SK-N-SH (cell line): ENCODE results near the gene ZFP42. TPM values are rescaled to one million over a fixed set of nuclear protein-coding genes. Genes with fewer than 3 reads are reported as not detected.

Experiments used
- CTCF ChIA-PET: fragments of 300-600, 350-600 bp; formaldehyde crosslinking; extraction: SDS; loops from one replicate; lab custom pipeline; 2021; lab: Yijun Ruan, JAX
- POLR2A ChIA-PET: fragments of 350-600 bp; sonication (Branson Sonifier 250); formaldehyde crosslinking; extraction: SDS; loops from one replicate; lab custom pipeline; 2020; ENCODE audit warnings: antibody characterized with exemption, inconsistent platforms; lab: Yijun Ruan, JAX
- DNase-seq: peaks from one replicate; pipeline ENCODE4 v3.0.0; 2012
- H2AFZ ChIP-seq: fragments of 200-600 bp; sonication (generic); 2 replicates; pipeline ENCODE4 v1.8.1; 2016; ENCODE audit warnings: antibody characterized with exemption, mild to moderate bottlenecking, low read depth
- H3F3A ChIP-seq: fragments of 200-600 bp; sonication (generic); replicated peaks from 2 replicates; pipeline ENCODE3; 2016; ENCODE audit warnings: antibody characterized with exemption, mild to moderate bottlenecking; ENCODE audit not compliant: insufficient read depth
- H3K27ac ChIP-seq, 2 experiments: fragments of 200-500 bp in 1 of 2; fragments of 200-600 bp in 1 of 2; sonication (Bioruptor generic) in 1 of 2; sonication (generic), shearing (Covaris generic) in 1 of 2; 2 replicates each; pipeline versions ENCODE4 v1.5.1 to v1.6.1; 2014 to 2016; ENCODE audit warnings: low read depth in 2 of 2, inconsistent platforms in 1 of 2, low read length in 1 of 2, mild to moderate bottlenecking in 1 of 2, mixed read lengths in 1 of 2
- H3K27me3 ChIP-seq: fragments of 200-600 bp; sonication (generic), shearing (Covaris generic); 2 replicates; pipeline ENCODE4 v1.6.1; 2016; ENCODE audit warnings: mixed run types; ENCODE audit not compliant: insufficient read depth
- H3K36me3 ChIP-seq, 2 experiments: fragments of 200-500 bp in 1 of 2; fragments of 200-600 bp in 1 of 2; sonication (Bioruptor generic) in 1 of 2; sonication (generic) in 1 of 2; replicated peaks in 1 of 2; 2 replicates each; pipeline versions ENCODE3 to v1.5.1; 2014 to 2016; ENCODE audit warnings: low read length in 1 of 2, mild to moderate bottlenecking in 1 of 2; ENCODE audit not compliant: insufficient read depth in 2 of 2, control insufficient read depth in 1 of 2
- H3K4me1 ChIP-seq, 2 experiments: fragments of 200-500 bp in 1 of 2; fragments of 200-600 bp in 1 of 2; sonication (Bioruptor generic) in 1 of 2; sonication (generic), shearing (Covaris generic) in 1 of 2; 2 replicates each; pipeline versions ENCODE4 v1.5.1 to v1.6.1; 2014 to 2016; ENCODE audit warnings: low read depth in 1 of 2, low read length in 1 of 2, mixed run types in 1 of 2; ENCODE audit not compliant: insufficient read depth in 2 of 2, control insufficient read depth in 1 of 2
- H3K4me2 ChIP-seq: fragments of 200-600 bp; sonication (generic), shearing (Covaris generic); 2 replicates; pipeline ENCODE4 v1.6.1; 2017; ENCODE audit warnings: mixed run types
- H3K4me3 ChIP-seq, 2 experiments: fragments of 200-500 bp in 1 of 2; fragments of 200-600 bp in 1 of 2; sonication (Bioruptor generic) in 1 of 2; sonication (generic), shearing (Covaris generic) in 1 of 2; 2 replicates each; pipeline versions ENCODE4 v1.5.1 to v1.8.1; 2014 to 2016; ENCODE audit warnings: low read depth in 2 of 2, inconsistent platforms in 1 of 2, low read length in 1 of 2, mild to moderate bottlenecking in 1 of 2, mixed read lengths in 1 of 2, moderate library complexity in 1 of 2
- H3K79me2 ChIP-seq: fragments of 200-600 bp; sonication (generic); 2 replicates; pipeline ENCODE4 v1.8.1; 2017; ENCODE audit warnings: mild to moderate bottlenecking; ENCODE audit not compliant: insufficient read depth
- H3K9ac ChIP-seq: fragments of 200-600 bp; sonication (generic); 2 replicates; pipeline ENCODE4 v1.6.1; 2017; ENCODE audit warnings: mixed run types
- H3K9me2 ChIP-seq: fragments of 200-600 bp; sonication (generic); 2 replicates; pipeline ENCODE4 v1.6.1; 2017; ENCODE audit warnings: mixed run types
- H3K9me3 ChIP-seq: fragments of 200-600 bp; sonication (generic); 2 replicates; pipeline ENCODE4 v1.6.1; 2017; ENCODE audit warnings: mixed run types, mild to moderate bottlenecking, moderate library complexity
- H4K20me1 ChIP-seq: fragments of 200-600 bp; sonication (generic); 2 replicates; pipeline ENCODE4 v1.6.1; 2017; ENCODE audit warnings: mild to moderate bottlenecking, mixed run types; ENCODE audit not compliant: insufficient read depth
- EP300 ChIP-seq, 2 experiments: IDR thresholded peaks; 2 replicates each; pipeline versions ENCODE4 v1.4.0 to v1.6.1; 2012; ENCODE audit warnings: borderline replicate concordance in 1 of 2, low read depth in 1 of 2, low read length in 1 of 2
- FOXM1 ChIP-seq: IDR thresholded peaks from 2 replicates; pipeline ENCODE4 v1.4.0; 2012; ENCODE audit warnings: low read depth, mild to moderate bottlenecking
- GABPA ChIP-seq: IDR thresholded peaks from 2 replicates; pipeline ENCODE4 v1.4.0; 2012; ENCODE audit warnings: low read depth, mild to moderate bottlenecking
- IRF3 ChIP-seq: fragments of 150-350 bp; IDR thresholded peaks from 2 replicates; pipeline ENCODE4 v1.6.1; 2016; ENCODE audit warnings: mild to moderate bottlenecking, low read depth, low read length
- JUND ChIP-seq: IDR thresholded peaks from 2 replicates; pipeline ENCODE4 v1.4.0; 2012
- MXI1 ChIP-seq: IDR thresholded peaks from 2 replicates; pipeline ENCODE4 v1.6.1; 2012; ENCODE audit warnings: mild to moderate bottlenecking, low read depth, low read length, improper control_type of control experiment
- REST ChIP-seq: IDR thresholded peaks from 2 replicates; pipeline ENCODE4 v1.6.1; 2012; ENCODE audit warnings: mild to moderate bottlenecking, low read depth, low read length, moderate library complexity
- SIN3A ChIP-seq: IDR thresholded peaks from 2 replicates; pipeline ENCODE4 v1.6.1; 2012; ENCODE audit warnings: low read depth, mild to moderate bottlenecking, low read length, moderate library complexity, borderline replicate concordance
- SMC3 ChIP-seq: IDR thresholded peaks from 2 replicates; pipeline ENCODE4 v1.6.1; 2012; ENCODE audit warnings: low read depth, low read length, improper control_type of control experiment
- TCF12 ChIP-seq: IDR thresholded peaks from 2 replicates; pipeline ENCODE4 v1.4.0; 2012
- TEAD4 ChIP-seq: IDR thresholded peaks from 2 replicates; pipeline ENCODE4 v1.4.0; 2012; ENCODE audit warnings: mild to moderate bottlenecking, borderline replicate concordance; ENCODE audit not compliant: insufficient read depth
- USF1 ChIP-seq: IDR thresholded peaks from 2 replicates; pipeline ENCODE4 v1.4.0; 2012; ENCODE audit warnings: low read depth, borderline replicate concordance
- USF2 ChIP-seq: fragments of 150-350 bp; IDR thresholded peaks from 2 replicates; pipeline ENCODE4 v1.6.1; 2017; ENCODE audit warnings: antibody characterized with exemption, low read length, low read depth, borderline replicate concordance
- YY1 ChIP-seq: IDR thresholded peaks from 2 replicates; pipeline ENCODE4 v1.4.0; 2012; ENCODE audit warnings: low read depth, mild to moderate bottlenecking
- ZBTB33 ChIP-seq: IDR thresholded peaks from 2 replicates; pipeline ENCODE4 v1.4.0; 2012; ENCODE audit warnings: low read depth, borderline replicate concordance
- WGBS: methylation state at CpG from one replicate; pipeline ENCODE4 v1.1.6; 2017; ENCODE audit warnings: low lambda C conversion rate; 5-methylcytosine and 5-hydroxymethylcytosine counted together
- polyA plus RNA-seq, 3 experiments: library from polyadenylated mRNA; depleted of rRNA; stranded (reverse); fragments of >200 nt; gene quantifications; 2 replicates each; pipeline ENCODE4 v1.2.3, GENCODE V29; 2012

The ZFP42 gene
- polyA plus RNA-seq, 1 of the 3 experiments (the other 2 are of a cell fraction), result not detected

GRCh38 chr4:188021548-188022249 lies 26.1 kb downstream of the ZFP42 start:
- no peak for DNase-seq
- no peaks in the 10 kb centered on the region for H4K20me1 ChIP-seq
- no peaks in the 10 kb centered on the region for H3F3A ChIP-seq
- no peaks in the 10 kb centered on the region for H3K9me2 ChIP-seq
- no peaks in the 10 kb centered on the region for H3K79me2 ChIP-seq
- H3K27me3 ChIP-seq, result no peaks in the 10 kb centered on the region; the same call in 1 of the 2 replicates
- H3K4me2 ChIP-seq, result no peak overlapping the region
- H3K4me1 ChIP-seq, result no peaks in the 10 kb centered on the region
- no peaks in the 10 kb centered on the region for H3K36me3 ChIP-seq
- H3K27ac ChIP-seq, result no peak overlapping the region
- WGBS, result 31% methylated on average over 5 of the region's 5 CpGs
- CTCF ChIA-PET, result no interaction called here
- no peak overlapping the region for H3K4me3 ChIP-seq
- TF ChIP-seq TCF12 (no peak), GABPA (no peak), JUND (no peak), TEAD4 (no peak), FOXM1 (no peak), USF1 (no peak), EP300 (IDR thresholded peaks at IDR 0.05; ENCODE audit: borderline replicate concordance in 1 of 2, low read depth in 1 of 2, low read length in 1 of 2) (no peak), SMC3 (no peak), ZBTB33 (no peak), USF2 (no peak)
- no peaks in the 10 kb centered on the region for H3K9me3 ChIP-seq
- H2AFZ ChIP-seq, result no peak overlapping the region
- no peak overlapping the region for H3K9ac ChIP-seq
- POLR2A ChIA-PET, result no interaction called here

GRCh38 chr4:188023682-188024081 lies 28.1 kb downstream of the ZFP42 start:
- Histone ChIP-seq H4K20me1 (no peaks in the 10 kb centered on the region), H3K4me2 (no peak overlapping the region), H3K79me2 (no peaks in the 10 kb centered on the region), H3K27ac (no peak overlapping the region), H3K9ac (no peak overlapping the region), H3K9me2 (no peaks in the 10 kb centered on the region), H3K36me3 (no peaks in the 10 kb centered on the region), H3K27me3 (no peaks in the 10 kb centered on the region; the same call in 1 of the 2 replicates), H3K4me1 (no peaks in the 10 kb centered on the region), H3F3A (no peaks in the 10 kb centered on the region), H2AFZ (no peak overlapping the region), H3K9me3 (no peaks in the 10 kb centered on the region), H3K4me3 (no peak overlapping the region)
- POLR2A ChIA-PET, result no interaction called here
- no peak for DNase-seq
- 29% methylated on average over 6 of the region's 6 CpGs for WGBS
- no peak for TF ChIP-seq SIN3A
- no peak for TF ChIP-seq IRF3
- no peak for TF ChIP-seq FOXM1
- TF ChIP-seq YY1, result no peak
- TF ChIP-seq REST, result no peak
- TF ChIP-seq MXI1, result no peak
- CTCF ChIA-PET, result no interaction called here
